Measurements from ENCODE around the gene TMC6. TPM values are rescaled to one million over a fixed set of nuclear protein-coding genes. Genes with fewer than 3 reads are reported as not detected.

The TMC6 gene
- total RNA-seq, 4 donors from 2014 or later = 0.27 to 4.9 (median 2.6) TPM

GRCh38 chr17:78151514-78152008 is 23.0 kb upstream of the TMC6 start:
- ATAC-seq = peak in 1 of 2 donors; percentile 57
- no peak for DNase-seq

GRCh38 chr17:78148286-78149016 is 19.9 kb upstream of the TMC6 start:
- H3K36me3 ChIP-seq = no peaks in the 10 kb centered on the region
- no peak overlapping the region for H3K27ac ChIP-seq
- H3K9me3 ChIP-seq = no peaks in the 10 kb centered on the region
- DNase-seq = no peak
- in situ Hi-C loops (cut with MboI; ENCODE audit: low sequenced_read_pairs in 4 of 4) = no loop called here
- H3K4me3 ChIP-seq = no peak overlapping the region
- no peaks in the 10 kb centered on the region for H3K27me3 ChIP-seq
- no peak for ATAC-seq
- intact Hi-C loops (cut with DNase I; ENCODE audit: low total_unique reads) = no loop called here
- H3K4me1 ChIP-seq = peaks cover 15 to 23% of the 10 kb centered on the region in 2 donors
- TF ChIP-seq POLR2A (IDR thresholded peaks at IDR 0.05) (no peak), CTCF (IDR thresholded peaks at IDR 0.05 in 4 of 5, conservative IDR thresholded peaks at IDR 0.05 in 1 of 5) (no peak)

More at GRCh38 chr17:78151514-78152008, 23.0 kb upstream of the TMC6 start:
- Histone ChIP-seq H3K4me1 (peaks cover 0 to 3% of the 10 kb centered on the region in 2 donors), H3K36me3 (no peaks in the 10 kb centered on the region), H3K9me3 (no peaks in the 10 kb centered on the region), H3K27ac (no peak overlapping the region), H3K27me3 (no peaks in the 10 kb centered on the region), H3K4me3 (no peak overlapping the region)
- intact Hi-C loops (cut with DNase I; ENCODE audit: low total_unique reads) = no loop called here
- in situ Hi-C loops (cut with MboI; ENCODE audit: low sequenced_read_pairs in 4 of 4) = no loop called here
- no peak for TF ChIP-seq CTCF (IDR thresholded peaks at IDR 0.05 in 4 of 5, conservative IDR thresholded peaks at IDR 0.05 in 1 of 5)
- no peak for TF ChIP-seq POLR2A (IDR thresholded peaks at IDR 0.05)

GRCh38 chr17:78147315-78147998 is 18.9 kb upstream of the TMC6 start:
- peaks cover 15 to 26% of the 10 kb centered on the region in 2 donors for H3K4me1 ChIP-seq
- H3K36me3 ChIP-seq = no peaks in the 10 kb centered on the region
- in situ Hi-C loops (cut with MboI; ENCODE audit: low sequenced_read_pairs in 4 of 4) (no loop called here), intact Hi-C loops (cut with DNase I; ENCODE audit: low total_unique reads) (no loop called here)
- H3K27ac ChIP-seq = no peak overlapping the region
- no peak for TF ChIP-seq CTCF (IDR thresholded peaks at IDR 0.05 in 4 of 5, conservative IDR thresholded peaks at IDR 0.05 in 1 of 5)
- no peak for DNase-seq
- no peak overlapping the region for H3K4me3 ChIP-seq
- no peaks in the 10 kb centered on the region for H3K27me3 ChIP-seq
- no peaks in the 10 kb centered on the region for H3K9me3 ChIP-seq
- no peak for ATAC-seq

GRCh38 chr17:78146881-78147280 is 18.3 kb upstream of the TMC6 start:
- no peaks in the 10 kb centered on the region for H3K9me3 ChIP-seq
- ATAC-seq (no peak), DNase-seq (no peak)
- intact Hi-C loops (cut with DNase I; ENCODE audit: low total_unique reads) = no loop called here
- in situ Hi-C loops (cut with MboI; ENCODE audit: low sequenced_read_pairs in 4 of 4) = no loop called here
- H3K4me1 ChIP-seq = peaks cover 15 to 26% of the 10 kb centered on the region in 2 donors
- no peak overlapping the region for H3K27ac ChIP-seq
- H3K36me3 ChIP-seq = no peaks in the 10 kb centered on the region
- TF ChIP-seq CTCF (IDR thresholded peaks at IDR 0.05 in 4 of 5, conservative IDR thresholded peaks at IDR 0.05 in 1 of 5) (no peak), POLR2A (IDR thresholded peaks at IDR 0.05) (no peak)
- H3K4me3 ChIP-seq = no peak overlapping the region
- H3K27me3 ChIP-seq = no peaks in the 10 kb centered on the region
